BLaER1 treated with 17β-estradiol and CSF1 and Interleukin-3, amounts not matched to agents 10 nM and 100 nM (cell line): Measurements from ENCODE around the gene PRDM10.

ENCODE experiments used
- H3K27ac ChIP-seq, 11 experiments: shearing (Covaris generic); formaldehyde crosslinking; 2 replicates each; pipeline ENCODE4 v1.8.1; 2022
- H3K27me3 ChIP-seq, 11 experiments: shearing (Covaris generic); formaldehyde crosslinking; 2 replicates each; pipeline ENCODE4 v1.8.1; 2022
- H3K36me3 ChIP-seq, 11 experiments: shearing (Covaris generic); formaldehyde crosslinking; 2 replicates each; pipeline ENCODE4 v1.8.1; 2022
- H3K4me1 ChIP-seq, 10 experiments: shearing (Covaris generic); formaldehyde crosslinking; 2 replicates each; pipeline ENCODE4 v1.8.1; 2022
- H3K4me2 ChIP-seq, 11 experiments: shearing (Covaris generic); formaldehyde crosslinking; 2 replicates each; pipeline ENCODE4 v1.8.1; 2022
- H3K4me3 ChIP-seq, 10 experiments: shearing (Covaris generic); formaldehyde crosslinking; 2 replicates each; pipeline ENCODE4 v1.8.1; 2022
- H3K9ac ChIP-seq, 11 experiments: shearing (Covaris generic); formaldehyde crosslinking; 2 replicates each; pipeline ENCODE4 v1.8.1; 2022
- H3K9me3 ChIP-seq, 11 experiments: shearing (Covaris generic); formaldehyde crosslinking; replicated peaks in 1 of 11; 2 replicates each; pipeline ENCODE4 v1.8.1; 2022
- H4K20me1 ChIP-seq, 11 experiments: shearing (Covaris generic); formaldehyde crosslinking; 2 replicates each; pipeline ENCODE4 v1.8.1; 2022
- Cebpa-rat ChIP-seq, 11 experiments: shearing (Covaris generic); IDR thresholded peaks; 2 replicates each; pipeline ENCODE4 v1.8.1; 2022

The PRDM10 gene

GRCh38 chr11:129945373-129945772 is 57.3 kb downstream of the PRDM10 start:
- Histone ChIP-seq H3K9ac (no peak overlapping the region), H3K4me2 (peak overlapping the region in 9 of 11 experiments; percentile 73 to 92 (median 84); a peak in 11 of 22 replicates), H3K36me3 (peaks cover 30 to 57% (median 44%) of the 10 kb centered on the region in 11 experiments), H3K9me3 (peaks cover 0 to 9% (median 0%) of the 10 kb centered on the region in 11 experiments; a peak in 7 of 22 replicates), H3K27me3 (no peaks in the 10 kb centered on the region), H3K4me1 (peaks cover 50 to 53% (median 50%) of the 10 kb centered on the region in 10 experiments), H3K27ac (0 out of 22 replicates have a peak overlapping the region, but pooled peaks of 1 of the 11 experiments have one; percentile 15), H4K20me1 (no peaks in the 10 kb centered on the region), H3K4me3 (no peak overlapping the region)
- no peak for TF ChIP-seq Cebpa-rat (IDR thresholded peaks at IDR 0.05)

GRCh38 chr11:129944696-129945095 is 57.9 kb downstream of the PRDM10 start:
- Histone ChIP-seq H3K4me2 (no peak overlapping the region), H3K9me3 (peaks cover 0 to 9% (median 0%) of the 10 kb centered on the region in 11 experiments; a peak in 7 of 22 replicates)

GRCh38 chr11:129943036-129943435 is 59.6 kb downstream of the PRDM10 start:
- no peak overlapping the region for H3K9ac ChIP-seq
- H3K4me1 ChIP-seq, result peaks cover 26 to 37% (median 32%) of the 10 kb centered on the region in 10 experiments
- H4K20me1 ChIP-seq, result no peaks in the 10 kb centered on the region
- no peak overlapping the region for H3K4me3 ChIP-seq
- H3K4me2 ChIP-seq, result no peak overlapping the region
- H3K36me3 ChIP-seq, result peaks cover 33 to 70% (median 52%) of the 10 kb centered on the region in 11 experiments
- no peak for TF ChIP-seq Cebpa-rat (IDR thresholded peaks at IDR 0.05)
- H3K27me3 ChIP-seq, result no peaks in the 10 kb centered on the region
- peaks cover 0 to 9% (median 0%) of the 10 kb centered on the region in 11 experiments; a peak in 7 of 22 replicates for H3K9me3 ChIP-seq
- no peak overlapping the region; a peak in 1 of 22 replicates for H3K27ac ChIP-seq

More at GRCh38 chr11:129944696-129945095, 57.9 kb downstream of the PRDM10 start:
- Histone ChIP-seq H3K27ac (no peak overlapping the region), H4K20me1 (no peaks in the 10 kb centered on the region), H3K36me3 (peaks cover 32 to 59% (median 47%) of the 10 kb centered on the region in 11 experiments), H3K9ac (no peak overlapping the region), H3K27me3 (no peaks in the 10 kb centered on the region), H3K4me1 (peaks cover 43 to 46% (median 43%) of the 10 kb centered on the region in 10 experiments), H3K4me3 (no peak overlapping the region)
- TF ChIP-seq Cebpa-rat (IDR thresholded peaks at IDR 0.05), result no peak

- TF ChIP-seq Cebpa-rat (IDR thresholded peaks at IDR 0.05), result no peak
- Histone ChIP-seq H3K9me3 (peaks cover 0 to 4% (median 0%) of the 10 kb centered on the region in 11 experiments; a peak in 4 of 22 replicates), H3K36me3 (peaks cover 31 to 68% (median 45%) of the 10 kb centered on the region in 11 experiments), H3K4me3 (no peak overlapping the region), H4K20me1 (no peaks in the 10 kb centered on the region), H3K4me2 (no peak overlapping the region), H3K4me1 (peaks cover 0 to 16% (median 11%) of the 10 kb centered on the region in 10 experiments; a peak in 15 of 20 replicates), H3K27me3 (no peaks in the 10 kb centered on the region), H3K9ac (no peak overlapping the region), H3K27ac (no peak overlapping the region)
Measured at GRCh38 chr11:129939510-129939909, 63.1 kb downstream of the PRDM10 start.

GRCh38 chr11:129938764-129939163 is 63.9 kb downstream of the PRDM10 start:
- H3K4me2 ChIP-seq, result peak overlapping the region in 3 of 11 experiments; percentile 38 to 55 (median 45); a peak in 2 of 22 replicates

GRCh38 chr11:129937592-129938238 is 64.9 kb downstream of the PRDM10 start:
- no peak for TF ChIP-seq Cebpa-rat (IDR thresholded peaks at IDR 0.05)
- Histone ChIP-seq H3K27me3 (no peaks in the 10 kb centered on the region), H3K4me3 (no peak overlapping the region), H3K4me1 (peaks cover 0 to 24% (median 18%) of the 10 kb centered on the region in 10 experiments; a peak in 15 of 20 replicates), H3K36me3 (peaks cover 14 to 68% (median 32%) of the 10 kb centered on the region in 11 experiments), H3K9ac (no peak overlapping the region), H4K20me1 (no peaks in the 10 kb centered on the region), H3K9me3 (no peaks in the 10 kb centered on the region), H3K27ac (no peak overlapping the region), H3K4me2 (peak overlapping the region in 8 of 11 experiments; percentile 7 to 55 (median 41); a peak in 11 of 22 replicates)

More at GRCh38 chr11:129938764-129939163, 63.9 kb downstream of the PRDM10 start:
- Histone ChIP-seq H3K27ac (no peak overlapping the region), H4K20me1 (no peaks in the 10 kb centered on the region), H3K4me1 (peaks cover 0 to 22% (median 16%) of the 10 kb centered on the region in 10 experiments; a peak in 15 of 20 replicates), H3K27me3 (no peaks in the 10 kb centered on the region), H3K9me3 (no peaks in the 10 kb centered on the region; a peak in 1 of 22 replicates), H3K4me3 (no peak overlapping the region), H3K36me3 (peaks cover 25 to 68% (median 41%) of the 10 kb centered on the region in 11 experiments), H3K9ac (no peak overlapping the region)
- TF ChIP-seq Cebpa-rat (IDR thresholded peaks at IDR 0.05), result no peak

- H3K36me3 ChIP-seq, result peaks cover 8 to 67% (median 34%) of the 10 kb centered on the region in 11 experiments
- no peaks in the 10 kb centered on the region for H3K9me3 ChIP-seq
- H3K4me3 ChIP-seq, result no peak overlapping the region
- no peaks in the 10 kb centered on the region for H3K27me3 ChIP-seq
- H4K20me1 ChIP-seq, result no peaks in the 10 kb centered on the region
- no peak for TF ChIP-seq Cebpa-rat (IDR thresholded peaks at IDR 0.05)
- no peak overlapping the region for H3K9ac ChIP-seq
- no peak overlapping the region for H3K4me2 ChIP-seq
- H3K4me1 ChIP-seq, result peaks cover 0 to 24% (median 19%) of the 10 kb centered on the region in 10 experiments; a peak in 15 of 20 replicates
- H3K27ac ChIP-seq, result no peak overlapping the region
Measured at GRCh38 chr11:129935723-129936122, 66.9 kb downstream of the PRDM10 start.

GRCh38 chr11:129933891-129934290 is 68.7 kb downstream of the PRDM10 start:
- H4K20me1 ChIP-seq, result no peaks in the 10 kb centered on the region
- peak overlapping the region in 8 of 11 experiments; percentile 2 to 50 (median 24); a peak in 12 of 22 replicates for H3K4me2 ChIP-seq
- no peak overlapping the region for H3K9ac ChIP-seq
- H3K36me3 ChIP-seq, result peaks cover 16 to 76% (median 44%) of the 10 kb centered on the region in 11 experiments
- H3K27ac ChIP-seq, result no peak overlapping the region
- no peaks in the 10 kb centered on the region for H3K9me3 ChIP-seq
- H3K4me1 ChIP-seq, result peaks cover 0 to 24% (median 20%) of the 10 kb centered on the region in 10 experiments; a peak in 15 of 20 replicates
- no peaks in the 10 kb centered on the region for H3K27me3 ChIP-seq
- no peak overlapping the region for H3K4me3 ChIP-seq
- no peak for TF ChIP-seq Cebpa-rat (IDR thresholded peaks at IDR 0.05)

- H3K27me3 ChIP-seq, result no peaks in the 10 kb centered on the region
- H4K20me1 ChIP-seq, result no peaks in the 10 kb centered on the region
- no peaks in the 10 kb centered on the region for H3K9me3 ChIP-seq
- H3K9ac ChIP-seq, result no peak overlapping the region
- peaks cover 0 to 19% (median 16%) of the 10 kb centered on the region in 10 experiments; a peak in 15 of 20 replicates for H3K4me1 ChIP-seq
- peaks cover 16 to 76% (median 47%) of the 10 kb centered on the region in 11 experiments for H3K36me3 ChIP-seq
- H3K27ac ChIP-seq, result no peak overlapping the region
- no peak overlapping the region for H3K4me3 ChIP-seq
- peak overlapping the region in 1 of 11 experiments; percentile 31; a peak in 1 of 22 replicates for H3K4me2 ChIP-seq
- TF ChIP-seq Cebpa-rat (IDR thresholded peaks at IDR 0.05), result no peak
Measured at GRCh38 chr11:129933262-129933661, 69.4 kb downstream of the PRDM10 start.
